DOHH2 (cell line): Measurements from ENCODE around the gene C3orf18.

Experiments used
- H3F3A ChIP-seq: fragments of 200-600 bp; sonication (generic), shearing (Covaris generic); 2 replicates; pipeline ENCODE4 v1.6.0; 2016; ENCODE audit warnings: antibody characterized with exemption, mild to moderate bottlenecking; ENCODE audit not compliant: control insufficient read depth, insufficient read depth
- H3K27ac ChIP-seq: fragments of 200-600 bp; sonication (generic); 2 replicates; pipeline ENCODE4 v1.5.1; 2014; ENCODE audit warnings: low read depth, mild to moderate bottlenecking, low read length, moderate library complexity
- H3K27me3 ChIP-seq: fragments of 200-600 bp; sonication (generic); 2 replicates; pipeline ENCODE4 v1.6.1; 2014; ENCODE audit warnings: mild to moderate bottlenecking, low read length, mixed read lengths; ENCODE audit not compliant: control insufficient read depth
- H3K36me3 ChIP-seq: fragments of 200-600 bp; sonication (generic); 2 replicates; pipeline ENCODE4 v1.6.1; 2014; ENCODE audit warnings: mild to moderate bottlenecking, low read length, moderate library complexity, mixed read lengths; ENCODE audit not compliant: control insufficient read depth
- H3K4me1 ChIP-seq: fragments of 200-600 bp; sonication (generic); 2 replicates; pipeline ENCODE4 v1.6.1; 2014; ENCODE audit warnings: mild to moderate bottlenecking, low read length, mixed read lengths; ENCODE audit not compliant: control insufficient read depth
- H3K4me2 ChIP-seq: fragments of 200-600 bp; sonication (generic); 2 replicates; pipeline ENCODE4 v1.6.0; 2014; ENCODE audit warnings: mild to moderate bottlenecking, low read length, moderate library complexity
- H3K4me3 ChIP-seq: fragments of 200-600 bp; sonication (generic); 2 replicates; pipeline ENCODE4 v1.5.1; 2014; ENCODE audit warnings: mild to moderate bottlenecking, low read length, mixed read lengths
- H3K79me2 ChIP-seq: fragments of 200-600 bp; sonication (generic); 2 replicates; pipeline ENCODE4 v1.6.1; 2014; ENCODE audit warnings: mild to moderate bottlenecking, low read length, mixed read lengths; ENCODE audit not compliant: control insufficient read depth
- H3K9me2 ChIP-seq: fragments of 200-600 bp; sonication (generic); replicated peaks from 2 replicates; pipeline ENCODE4 v1.6.1; 2014; ENCODE audit warnings: mild to moderate bottlenecking, low read length, mixed read lengths; ENCODE audit not compliant: control insufficient read depth
- H3K9me3 ChIP-seq: fragments of 200-600 bp; sonication (generic); 2 replicates; pipeline ENCODE4 v1.6.1; 2014; ENCODE audit warnings: antibody characterized with exemption, low read length, mixed read lengths; ENCODE audit not compliant: control insufficient read depth, insufficient read depth
- H4K20me1 ChIP-seq: fragments of 200-600 bp; sonication (generic); 2 replicates; pipeline ENCODE4 v1.6.0; 2014; ENCODE audit warnings: low read depth, mild to moderate bottlenecking, antibody characterized with exemption, low read length, moderate library complexity; ENCODE audit not compliant: control insufficient read depth, insufficient read depth
- EZH2phosphoT487 ChIP-seq: fragments of 200-600 bp; sonication (generic); IDR thresholded peaks from 2 replicates; pipeline ENCODE4 v1.6.1; 2017; ENCODE audit warnings: borderline replicate concordance, mild to moderate bottlenecking, antibody characterized with exemption, low read length, moderate library complexity, mixed read lengths
- TF ChIP-seq, protein P1 (sequence below): fragments of 200-600 bp; sonication (generic); IDR thresholded peaks from one replicate; pipeline ENCODE4 v1.5.1; 2014; ENCODE audit warnings: antibody characterized with exemption, mild to moderate bottlenecking, low read depth, low read length; ENCODE audit not compliant: poor library complexity, severe bottlenecking

C3orf18 gene

DNA sequence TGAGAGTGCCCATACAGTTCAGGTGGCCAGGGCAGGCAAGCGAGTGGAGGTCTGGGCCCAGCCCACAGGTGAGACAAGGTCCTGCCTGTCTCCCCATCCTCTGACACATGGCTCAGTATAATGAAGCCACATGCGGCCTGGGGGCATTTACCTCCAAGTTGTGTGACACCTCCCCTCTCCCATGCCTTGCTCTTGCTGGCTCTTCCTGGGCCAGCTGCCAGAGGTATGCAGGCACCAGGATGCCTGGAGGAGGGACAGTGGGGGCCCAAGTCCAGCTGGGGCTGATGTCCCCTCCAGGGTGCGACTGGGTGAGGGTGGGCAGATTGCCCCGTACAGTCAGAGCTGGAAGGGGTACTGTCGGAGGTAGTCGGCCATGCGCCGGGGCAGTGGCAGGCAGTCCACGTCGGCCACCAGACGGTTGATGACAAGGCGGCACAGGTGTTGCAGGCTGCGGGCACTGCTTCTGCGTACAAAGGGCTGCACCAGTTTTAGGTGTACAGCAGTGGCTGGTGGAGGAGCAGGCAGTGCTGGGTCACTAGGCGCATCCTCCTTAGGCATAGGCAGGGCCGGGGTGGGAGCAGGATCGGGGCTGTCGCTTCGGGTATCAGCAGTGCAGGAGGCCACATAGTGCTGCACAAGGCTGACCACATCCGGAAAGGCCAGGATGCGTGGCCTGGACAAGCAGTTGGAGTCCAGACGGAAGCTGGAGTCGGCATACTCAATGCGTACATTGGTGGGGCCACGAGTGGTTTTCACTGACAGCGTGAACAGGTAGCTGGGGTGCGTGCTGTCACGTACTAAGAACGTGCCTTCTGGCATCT is 39.9 kb upstream of the C3orf18 start:
- no peak overlapping the region for H3K27ac ChIP-seq
- no peak overlapping the region for H3K4me3 ChIP-seq
- H4K20me1 ChIP-seq: peaks cover 10% of the 10 kb centered on the region
- TF ChIP-seq EZH2phosphoT487: no peak
- TF ChIP-seq, protein P1, sequence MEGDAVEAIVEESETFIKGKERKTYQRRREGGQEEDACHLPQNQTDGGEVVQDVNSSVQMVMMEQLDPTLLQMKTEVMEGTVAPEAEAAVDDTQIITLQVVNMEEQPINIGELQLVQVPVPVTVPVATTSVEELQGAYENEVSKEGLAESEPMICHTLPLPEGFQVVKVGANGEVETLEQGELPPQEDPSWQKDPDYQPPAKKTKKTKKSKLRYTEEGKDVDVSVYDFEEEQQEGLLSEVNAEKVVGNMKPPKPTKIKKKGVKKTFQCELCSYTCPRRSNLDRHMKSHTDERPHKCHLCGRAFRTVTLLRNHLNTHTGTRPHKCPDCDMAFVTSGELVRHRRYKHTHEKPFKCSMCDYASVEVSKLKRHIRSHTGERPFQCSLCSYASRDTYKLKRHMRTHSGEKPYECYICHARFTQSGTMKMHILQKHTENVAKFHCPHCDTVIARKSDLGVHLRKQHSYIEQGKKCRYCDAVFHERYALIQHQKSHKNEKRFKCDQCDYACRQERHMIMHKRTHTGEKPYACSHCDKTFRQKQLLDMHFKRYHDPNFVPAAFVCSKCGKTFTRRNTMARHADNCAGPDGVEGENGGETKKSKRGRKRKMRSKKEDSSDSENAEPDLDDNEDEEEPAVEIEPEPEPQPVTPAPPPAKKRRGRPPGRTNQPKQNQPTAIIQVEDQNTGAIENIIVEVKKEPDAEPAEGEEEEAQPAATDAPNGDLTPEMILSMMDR: no peak
- peaks cover 75% of the 10 kb centered on the region for H3K27me3 ChIP-seq
- no peak overlapping the region for H3K4me2 ChIP-seq
- no peaks in the 10 kb centered on the region for H3K79me2 ChIP-seq
- H3F3A ChIP-seq: peaks cover 3% of the 10 kb centered on the region
- no peaks in the 10 kb centered on the region for H3K36me3 ChIP-seq
- peaks cover 14% of the 10 kb centered on the region for H3K4me1 ChIP-seq
- H3K9me2 ChIP-seq: no peaks in the 10 kb centered on the region
- no peaks in the 10 kb centered on the region for H3K9me3 ChIP-seq

DNA sequence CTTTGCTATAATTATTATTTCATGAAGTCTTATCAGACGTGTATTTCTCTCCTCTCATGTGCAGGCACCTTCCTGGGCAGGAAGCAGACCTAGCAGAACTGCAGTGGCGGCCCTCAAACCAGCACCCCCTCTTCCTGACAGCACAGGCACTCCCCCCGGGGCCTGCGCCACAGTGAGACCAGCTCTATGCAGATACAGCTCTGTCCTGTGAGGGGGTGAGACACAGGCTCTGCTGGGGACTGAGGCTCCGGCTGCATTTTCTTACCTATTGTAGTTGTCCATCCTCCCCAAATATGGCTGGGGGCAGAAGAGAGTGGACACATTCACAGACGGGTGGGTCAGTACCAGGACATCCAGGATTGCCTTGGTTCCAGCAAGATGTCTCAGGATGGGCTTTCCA is 39.0 kb upstream of the C3orf18 start:
- Histone ChIP-seq H3K27ac (no peak overlapping the region), H3K36me3 (no peaks in the 10 kb centered on the region), H3K4me2 (no peak overlapping the region), H3K9me2 (no peaks in the 10 kb centered on the region), H4K20me1 (peaks cover 10% of the 10 kb centered on the region), H3K9me3 (no peaks in the 10 kb centered on the region), H3F3A (no peaks in the 10 kb centered on the region), H3K79me2 (no peaks in the 10 kb centered on the region), H3K27me3 (peaks cover 66% of the 10 kb centered on the region), H3K4me1 (peaks cover 13% of the 10 kb centered on the region), H3K4me3 (no peak overlapping the region)
- TF ChIP-seq, protein P1: no peak
- no peak for TF ChIP-seq EZH2phosphoT487

- no peaks in the 10 kb centered on the region for H3K9me2 ChIP-seq
- no peak overlapping the region for H3K4me3 ChIP-seq
- no peak for TF ChIP-seq EZH2phosphoT487
- TF ChIP-seq, protein P1: no peak
- H3K4me2 ChIP-seq: no peak overlapping the region
- H3K36me3 ChIP-seq: no peaks in the 10 kb centered on the region
- H3K9me3 ChIP-seq: no peaks in the 10 kb centered on the region
- H4K20me1 ChIP-seq: peaks cover 3% of the 10 kb centered on the region
- peaks cover 59% of the 10 kb centered on the region for H3K27me3 ChIP-seq
- H3K79me2 ChIP-seq: no peaks in the 10 kb centered on the region
- H3F3A ChIP-seq: no peaks in the 10 kb centered on the region
- H3K4me1 ChIP-seq: peaks cover 6% of the 10 kb centered on the region
- H3K27ac ChIP-seq: no peak overlapping the region
These were observed 38.4 kb upstream of the C3orf18 start for GRCh38 chr3:50605901-50606326.
